ENCODE results near the gene TPP1. TPM values are rescaled to one million over a fixed set of nuclear protein-coding genes. Genes with fewer than 3 reads are reported as not detected.
A peak's percentile ranks its signal among the peaks of the same experiment; 100 is the strongest.

Gene TPP1
- total and polyA plus RNA-seq, 4 experiments from 2014 or later, result 103 to 198 (median 169) TPM

DNA sequence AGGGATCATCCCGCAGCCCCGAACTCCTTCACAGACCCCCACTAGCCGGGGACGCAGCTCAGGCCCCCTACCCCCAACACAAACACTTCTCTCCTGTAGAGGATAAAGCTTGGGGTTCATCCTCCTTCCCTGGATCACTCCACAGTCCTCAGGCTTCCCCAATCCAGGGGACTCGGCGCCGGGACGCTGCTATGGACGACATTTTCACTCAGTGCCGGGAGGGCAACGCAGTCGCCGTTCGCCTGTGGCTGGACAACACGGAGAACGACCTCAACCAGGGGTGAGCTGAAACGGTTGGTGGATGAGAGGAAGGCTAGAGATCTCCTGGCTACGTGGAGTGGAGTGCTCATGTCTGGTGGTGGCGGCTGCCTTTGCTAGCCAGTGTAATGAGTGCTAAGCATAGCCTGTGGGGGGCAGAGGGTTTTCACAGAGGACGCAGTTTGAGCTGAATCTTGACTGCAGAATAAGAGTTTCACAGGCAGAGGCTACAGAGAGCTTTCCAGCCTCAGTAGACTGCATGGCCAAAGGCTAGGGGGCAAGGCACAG, 15.1 kb downstream of the TPP1 start:
- no peaks in the 10 kb centered on the region for H3K9me3 ChIP-seq (ENCODE audit: control insufficient read depth in 1 of 2, low read length in 2 of 2)
- H3K36me3 Mint-ChIP-seq, result peaks cover 10 to 40% of the 10 kb centered on the region in 2 donors
- peaks cover 6 to 38% (median 20%) of the 10 kb centered on the region in 4 donors for H3K4me1 Mint-ChIP-seq
- peak; percentile 56 to 65 (median 58) for DNase-seq
- intact Hi-C loops (cut with micrococcal nuclease), result loop anchor here (1.0 to 5.0 kb wide), 8 partner anchors 8 to 369 kb away; partner anchors contain the start of genes FHIP1B, MRPL17, TAF10 and TPP1
- H3K4me3 ChIP-seq (ENCODE audit: low read length in 2 of 2), result peak overlapping the region; percentile 94 to 96
- ChIA-PET CTCF (ENCODE audit: partially characterized antibody) (interaction anchor here (0.8 to 7.6 kb wide), 29 partner anchors 8 to 214 kb away, joined by 3 to 109 read pairs (median 4); partner anchors contain the start of genes ARFIP2, MRPL17, SMPD1 and TAF10), POLR2A (ENCODE audit: partially characterized antibody) (interaction anchor here (0.5 to 9.6 kb wide), 23 partner anchors 8 to 225 kb away, joined by 3 to 132 read pairs (median 6); partner anchors contain the start of genes DCHS1, MRPL17, SMPD1 and TAF10)
- peaks cover 41% of the 10 kb centered on the region for H3K36me3 ChIP-seq (ENCODE audit: insufficient read depth, low read length)
- H3K4me1 ChIP-seq (ENCODE audit: insufficient read depth, low read length), result peaks cover 67% of the 10 kb centered on the region
- no peaks in the 10 kb centered on the region for H3K27me3 Mint-ChIP-seq
- H3K27ac Mint-ChIP-seq, result no peak overlapping the region
- peak overlapping the region; percentile 85 for H3K27ac ChIP-seq (ENCODE audit: low read depth, low read length)
- no peaks in the 10 kb centered on the region for H3K27me3 ChIP-seq (ENCODE audit: insufficient read depth, low read length)
- no peak overlapping the region for H3K4me3 Mint-ChIP-seq
- no peaks in the 10 kb centered on the region for H3K9me3 Mint-ChIP-seq

- peaks cover 62% of the 10 kb centered on the region for H3K4me1 ChIP-seq (ENCODE audit: insufficient read depth, low read length)
- Mint-ChIP-seq H3K9me3 (no peaks in the 10 kb centered on the region), H3K36me3 (peaks cover 16 to 41% of the 10 kb centered on the region in 2 donors), H3K27me3 (no peaks in the 10 kb centered on the region), H3K4me1 (peaks cover 10 to 34% (median 20%) of the 10 kb centered on the region in 4 donors), H3K27ac (no peak within 1 kb of the TSS), H3K4me3 (no peak within 1 kb of the TSS)
- H3K9me3 ChIP-seq (ENCODE audit: control insufficient read depth in 1 of 2, low read length in 2 of 2), result no peaks in the 10 kb centered on the region
- H3K4me3 ChIP-seq (ENCODE audit: low read length in 2 of 2), result peak within 1 kb of the TSS; percentile 94 to 96
- no peaks in the 10 kb centered on the region for H3K27me3 ChIP-seq (ENCODE audit: insufficient read depth, low read length)
- CTCF ChIA-PET (ENCODE audit: partially characterized antibody), result interaction anchor here (0.9 to 7.6 kb wide), 27 partner anchors 8 to 165 kb away, joined by 3 to 109 read pairs (median 6); partner anchors contain the start of genes ARFIP2, MRPL17, TAF10 and TIMM10B
- intact Hi-C loops (cut with micrococcal nuclease), result loop anchor here (1.0 to 5.0 kb wide), 10 partner anchors 9 to 369 kb away; partner anchors contain the start of genes ARFIP2, FHIP1B, MRPL17 and TAF10
- peaks cover 41% of the 10 kb centered on the region for H3K36me3 ChIP-seq (ENCODE audit: insufficient read depth, low read length)
- peak within 1 kb of the TSS; percentile 85 for H3K27ac ChIP-seq (ENCODE audit: low read depth, low read length)
- DNase-seq, result peak; percentile 82 to 86 (median 85)
- POLR2A ChIA-PET (ENCODE audit: partially characterized antibody), result interaction anchor here (0.6 to 9.6 kb wide), 21 partner anchors 9 to 225 kb away, joined by 3 to 132 read pairs (median 7); partner anchors contain the start of genes APBB1, DCHS1, MRPL17 and SMPD1
Observed at GRCh38 chr11:6603287-6604080, 15.7 kb downstream of the TPP1 start, which contains the start of the genes ILK and RRP8. Gene ILK (plus strand): TSS chr11:6603774. CDS start chr11:6604272, 498 bp downstream. Gene RRP8 (minus strand): TSS chr11:6603616. CDS start chr11:6603502, 114 bp downstream.

DNA sequence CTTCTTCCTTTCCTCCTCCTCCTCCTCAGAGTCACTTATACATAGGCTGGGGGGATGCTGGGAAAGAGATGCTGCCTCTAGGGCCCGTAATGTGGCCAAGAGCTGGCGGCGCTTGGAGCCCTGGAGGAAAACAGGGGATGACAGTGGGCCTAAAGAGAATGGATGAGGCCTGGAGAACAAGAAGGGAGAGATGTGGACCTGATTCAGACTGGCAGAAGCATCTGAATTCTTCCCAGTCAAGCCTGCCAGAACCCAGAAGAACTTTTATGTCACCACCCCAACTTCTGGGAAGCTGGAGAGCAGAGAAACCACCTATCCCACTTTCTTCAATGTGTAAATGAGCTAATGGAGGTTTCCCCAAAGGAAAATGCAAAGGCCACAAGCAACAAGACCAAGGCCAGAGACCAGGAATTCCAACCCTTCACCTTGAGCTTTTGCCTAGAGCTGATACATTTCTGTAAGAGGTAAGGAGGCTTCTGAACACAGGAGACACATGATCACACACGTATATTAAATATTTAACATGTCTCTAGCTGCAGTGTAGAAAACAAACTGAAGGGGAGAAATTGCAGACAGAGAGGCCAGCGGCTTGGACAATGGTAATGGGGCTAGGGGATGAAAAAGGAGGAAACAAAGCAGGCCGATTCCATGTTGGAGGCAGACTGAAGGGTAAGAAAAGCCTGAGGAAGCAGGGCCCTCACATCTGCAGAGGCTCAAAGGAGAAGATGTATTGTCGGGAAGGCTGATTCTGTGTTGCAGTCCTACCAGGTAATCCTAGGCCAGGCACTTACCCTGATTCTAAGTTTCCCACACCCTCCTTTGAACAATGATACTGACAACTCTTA, 16.9 kb downstream of the TPP1 start:
- Mint-ChIP-seq H3K27me3 (no peaks in the 10 kb centered on the region), H3K27ac (peak overlapping the region in 4 of 7 donors; percentile 32 to 73 (median 68)), H3K4me1 (peaks cover 18 to 30% (median 23%) of the 10 kb centered on the region in 4 donors), H3K4me3 (peak overlapping the region in 1 of 8 donors; percentile 63), H3K9me3 (no peaks in the 10 kb centered on the region), H3K36me3 (peaks cover 25 to 41% of the 10 kb centered on the region in 2 donors)
- no peaks in the 10 kb centered on the region for H3K9me3 ChIP-seq (ENCODE audit: control insufficient read depth in 1 of 2, low read length in 2 of 2)
- peak overlapping the region; percentile 94 to 96 for H3K4me3 ChIP-seq (ENCODE audit: low read length in 2 of 2)
- intact Hi-C loops (cut with micrococcal nuclease), result loop anchor here (5.0 kb wide), 2 partner anchors 70 to 225 kb away; no protein-coding TSS in a partner anchor
- no peaks in the 10 kb centered on the region for H3K27me3 ChIP-seq (ENCODE audit: insufficient read depth, low read length)
- POLR2A ChIA-PET (ENCODE audit: partially characterized antibody), result interaction anchor here (0.6 to 9.6 kb wide), 7 partner anchors 10 to 183 kb away, joined by 3 to 132 read pairs (median 3); partner anchors contain the start of genes APBB1, MRPL17, TAF10 and TPP1
- peak overlapping the region; percentile 85 for H3K27ac ChIP-seq (ENCODE audit: low read depth, low read length)
- DNase-seq, result no peak
- H3K4me1 ChIP-seq (ENCODE audit: insufficient read depth, low read length), result peaks cover 51% of the 10 kb centered on the region
- CTCF ChIA-PET (ENCODE audit: partially characterized antibody), result interaction anchor here (0.5 to 7.6 kb wide), 13 partner anchors 11 to 144 kb away, joined by 3 to 109 read pairs (median 7); partner anchors contain the start of genes MRPL17, TAF10 and TPP1
- peaks cover 39% of the 10 kb centered on the region for H3K36me3 ChIP-seq (ENCODE audit: insufficient read depth, low read length)

- no peak overlapping the region for H3K4me3 ChIP-seq (ENCODE audit: low read length in 2 of 2)
- no peak overlapping the region for H3K27ac ChIP-seq (ENCODE audit: low read depth, low read length)
- H3K27me3 ChIP-seq (ENCODE audit: insufficient read depth, low read length), result no peaks in the 10 kb centered on the region
- peak overlapping the region in 1 of 8 donors; percentile 35 for H3K4me3 Mint-ChIP-seq
- ChIA-PET POLR2A (ENCODE audit: partially characterized antibody) (interaction anchor here (4.6 kb wide), 1 partner anchor 11 kb away, joined by 69 read pairs; the partner anchor contains the start of gene TAF10), CTCF (ENCODE audit: partially characterized antibody) (no interaction called here)
- peaks cover 38% of the 10 kb centered on the region for H3K4me1 ChIP-seq (ENCODE audit: insufficient read depth, low read length)
- no peaks in the 10 kb centered on the region for H3K9me3 ChIP-seq (ENCODE audit: control insufficient read depth in 1 of 2, low read length in 2 of 2)
- intact Hi-C loops (cut with micrococcal nuclease), result loop anchor here (5.0 kb wide), 2 partner anchors 69 to 224 kb away; no protein-coding TSS in a partner anchor
- H3K27ac Mint-ChIP-seq, result peak overlapping the region in 2 of 7 donors; percentile 32 to 69
- H3K4me1 Mint-ChIP-seq, result peaks cover 18 to 23% (median 22%) of the 10 kb centered on the region in 4 donors
- peaks cover 39% of the 10 kb centered on the region for H3K36me3 ChIP-seq (ENCODE audit: insufficient read depth, low read length)
- no peaks in the 10 kb centered on the region for H3K27me3 Mint-ChIP-seq
- H3K36me3 Mint-ChIP-seq, result peaks cover 26 to 47% of the 10 kb centered on the region in 2 donors
- DNase-seq, result no peak
- no peaks in the 10 kb centered on the region for H3K9me3 Mint-ChIP-seq
Observed at GRCh38 chr11:6601041-6601461, 18.2 kb downstream of the TPP1 start.

GRCh38 chr11:6599881-6600390, 19.3 kb downstream of the TPP1 start:
- no peak overlapping the region for H3K4me3 Mint-ChIP-seq

More at GRCh38 chr11:6599881-6600390, 19.3 kb downstream of the TPP1 start:
- peaks cover 18 to 29% (median 23%) of the 10 kb centered on the region in 4 donors for H3K4me1 Mint-ChIP-seq
- H3K27me3 ChIP-seq (ENCODE audit: insufficient read depth, low read length), result no peaks in the 10 kb centered on the region
- peak overlapping the region in 2 of 7 donors; percentile 24 to 37 for H3K27ac Mint-ChIP-seq
- POLR2A ChIA-PET (ENCODE audit: partially characterized antibody), result interaction anchor here (1.4 to 2.3 kb wide), 2 partner anchors 12 to 19 kb away, joined by 4 to 12 read pairs; partner anchors contain the start of genes TAF10 and TPP1
- no peak overlapping the region for H3K4me3 ChIP-seq (ENCODE audit: low read length in 2 of 2)
- no peaks in the 10 kb centered on the region for H3K27me3 Mint-ChIP-seq
- H3K36me3 ChIP-seq (ENCODE audit: insufficient read depth, low read length), result peaks cover 44% of the 10 kb centered on the region
- peaks cover 27% of the 10 kb centered on the region for H3K4me1 ChIP-seq (ENCODE audit: insufficient read depth, low read length)
- H3K36me3 Mint-ChIP-seq, result peaks cover 31 to 53% of the 10 kb centered on the region in 2 donors
- CTCF ChIA-PET (ENCODE audit: partially characterized antibody), result interaction anchor here (1.1 kb wide), 1 partner anchor 83 kb away, joined by 3 read pairs; the partner anchor contains the start of gene MRPL17
- no peaks in the 10 kb centered on the region for H3K9me3 Mint-ChIP-seq
- no peak for DNase-seq
- H3K27ac ChIP-seq (ENCODE audit: low read depth, low read length), result no peak overlapping the region
- intact Hi-C loops (cut with micrococcal nuclease), result loop anchor here (5.0 kb wide), 2 partner anchors 68 to 223 kb away; no protein-coding TSS in a partner anchor
- H3K9me3 ChIP-seq (ENCODE audit: control insufficient read depth in 1 of 2, low read length in 2 of 2), result no peaks in the 10 kb centered on the region

Measured in CD4-positive, alpha-beta memory T cell (primary cell).